K562 (cell line): ENCODE measurements around the gene CDCA5.

Experiments
- CTCF ChIP-seq, 3 experiments: IDR thresholded peaks in 2 of 3; conservative IDR thresholded peaks in 1 of 3; 2 replicates each; pipeline ENCODE4 v1.5.1; 2011 to 2012; ENCODE audit warnings: low read length in 3 of 3, mild to moderate bottlenecking in 3 of 3, control low read depth in 2 of 3, improper control_type of control experiment in 1 of 3, inconsistent platforms in 1 of 3, low read depth in 1 of 3, mixed read lengths in 1 of 3, moderate library complexity in 1 of 3; ENCODE audit not compliant: insufficient read depth in 2 of 3
- E2F1 ChIP-seq: sonication (generic); formaldehyde crosslinking; IDR thresholded peaks from 2 replicates; pipeline ENCODE4 v1.8.1; 2023; ENCODE audit warnings: mild to moderate bottlenecking, missing genetic modification reagents, moderate library complexity
- EZH2 ChIP-seq: IDR thresholded peaks from 2 replicates; pipeline ENCODE4 v1.6.1; 2012; ENCODE audit warnings: low read depth, mild to moderate bottlenecking, inconsistent platforms, low read length, borderline replicate concordance
- FOXP4 ChIP-seq: sonication (generic); formaldehyde crosslinking; IDR thresholded peaks from 2 replicates; pipeline ENCODE4 v1.8.0; 2022; ENCODE audit warnings: mild to moderate bottlenecking, missing genetic modification reagents, borderline replicate concordance
- MAFF ChIP-seq: IDR thresholded peaks from 2 replicates; pipeline ENCODE4 v1.6.1; 2012; ENCODE audit warnings: low read length, improper control_type of control experiment
- MAFG ChIP-seq: fragments of 450-650 bp; conservative IDR thresholded peaks from 2 replicates; pipeline ENCODE4 v1.6.1; 2016; ENCODE audit warnings: missing genetic modification characterization, missing compliant biosample characterization
- NFIX ChIP-seq: fragments of 250-450 bp; sonication (Bioruptor Pico); IDR thresholded peaks from 2 replicates; pipeline ENCODE4 v1.4.0; 2020; ENCODE audit warnings: low read depth, mild to moderate bottlenecking, moderate library complexity
- YY1 ChIP-seq, 3 experiments: IDR thresholded peaks; 2 replicates each; pipeline ENCODE4 v1.6.1; 2011; ENCODE audit warnings: low read length in 2 of 3, mild to moderate bottlenecking in 2 of 3, moderate library complexity in 2 of 3, borderline replicate concordance in 1 of 3, control low read depth in 1 of 3, low read depth in 1 of 3; ENCODE audit not compliant: insufficient read depth in 3 of 3, insufficient replicate concordance in 2 of 3, control insufficient read depth in 1 of 3, insufficient read length in 1 of 3; ENCODE audit errors: extremely low read depth in 1 of 3
- TF ChIP-seq, protein P1 (sequence below): fragments of 250-450 bp; sonication (Bioruptor Pico); IDR thresholded peaks from 2 replicates; pipeline ENCODE4 v1.5.0; 2021

- TF ChIP-seq, protein P1, sequence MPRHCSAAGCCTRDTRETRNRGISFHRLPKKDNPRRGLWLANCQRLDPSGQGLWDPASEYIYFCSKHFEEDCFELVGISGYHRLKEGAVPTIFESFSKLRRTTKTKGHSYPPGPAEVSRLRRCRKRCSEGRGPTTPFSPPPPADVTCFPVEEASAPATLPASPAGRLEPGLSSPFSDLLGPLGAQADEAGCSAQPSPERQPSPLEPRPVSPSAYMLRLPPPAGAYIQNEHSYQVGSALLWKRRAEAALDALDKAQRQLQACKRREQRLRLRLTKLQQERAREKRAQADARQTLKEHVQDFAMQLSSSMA (CRISPR knock-in tag) = no peak
- TF ChIP-seq EZH2 = no peak
- no peak for TF ChIP-seq MAFF
- TF ChIP-seq NFIX (CRISPR knock-in tag) = no peak
- no peak for TF ChIP-seq MAFG
- no peak for TF ChIP-seq FOXP4 (CRISPR knock-in tag)
- no peak for TF ChIP-seq E2F1 (CRISPR knock-in tag)
- no peak for TF ChIP-seq CTCF (IDR thresholded peaks at IDR 0.05 in 2 of 3, conservative IDR thresholded peaks at IDR 0.05 in 1 of 3; ENCODE audit: insufficient read depth in 2 of 3, low read depth in 1 of 3, low read length in 3 of 3)
- TF ChIP-seq YY1 (IDR thresholded peaks at IDR 0.05; ENCODE audit: borderline replicate concordance in 1 of 3, control insufficient read depth in 1 of 3, extremely low read depth in 1 of 3, insufficient read depth in 3 of 3, insufficient read length in 1 of 3, insufficient replicate concordance in 2 of 3, low read depth in 1 of 3, low read length in 2 of 3) = no peak
Observed at GRCh38 chr11:65069217-65069616, 14.6 kb downstream of the CDCA5 start.
